Glutamatergic neuron (in vitro differentiated cells): ENCODE data around the gene OPN5. TPM values are rescaled to one million over a fixed set of nuclear protein-coding genes. Genes with fewer than 3 reads are reported as not detected.

Experiments used
- DNase-seq: peaks from one replicate; pipeline ENCODE4 v3.0.0; 2022
- H3K27ac Mint-ChIP-seq: one replicate; pipeline ENCODE4 v1.8.0; 2020; ENCODE audit warnings: mild to moderate bottlenecking, mixed read lengths, inconsistent platforms; ENCODE audit not compliant: unreplicated experiment
- H3K27me3 Mint-ChIP-seq: one replicate; pipeline ENCODE4 v1.8.0; 2020; ENCODE audit warnings: mild to moderate bottlenecking, moderate library complexity, mixed read lengths, inconsistent platforms; ENCODE audit not compliant: unreplicated experiment
- H3K36me3 Mint-ChIP-seq: one replicate; pipeline ENCODE4 v1.8.0; 2020; ENCODE audit warnings: mild to moderate bottlenecking, mixed read lengths, inconsistent platforms; ENCODE audit not compliant: unreplicated experiment
- H3K4me1 Mint-ChIP-seq: one replicate; pipeline ENCODE4 v1.8.0; 2020; ENCODE audit warnings: mild to moderate bottlenecking, low read depth, mixed read lengths, inconsistent platforms; ENCODE audit not compliant: unreplicated experiment
- H3K4me3 Mint-ChIP-seq: one replicate; pipeline ENCODE4 v1.8.0; 2020; ENCODE audit warnings: mild to moderate bottlenecking, mixed read lengths, inconsistent platforms; ENCODE audit not compliant: unreplicated experiment
- H3K9me3 Mint-ChIP-seq: one replicate; pipeline ENCODE4 v1.8.0; 2020; ENCODE audit warnings: mild to moderate bottlenecking, moderate library complexity, mixed read lengths, inconsistent platforms; ENCODE audit not compliant: unreplicated experiment
- total RNA-seq: library from RNA; stranded (reverse); fragmentation: NEBNext Ultra II Directional; extraction: Animal tissue kit (Norgen Biotek cat#: 25700); gene quantifications from one replicate; pipeline ENCODE4 v1.2.1, GENCODE V29; 2021; ENCODE audit not compliant: unreplicated experiment
- TF ChIP-seq, protein P1 (sequence below): fragments of 200-600 bp; sonication (generic); IDR thresholded peaks from one replicate; pipeline ENCODE4 v1.5.0; 2021; ENCODE audit not compliant: partially characterized antibody, unreplicated experiment

The OPN5 gene
- total RNA-seq, 1 donor from 2014 or later = not detected

DNA sequence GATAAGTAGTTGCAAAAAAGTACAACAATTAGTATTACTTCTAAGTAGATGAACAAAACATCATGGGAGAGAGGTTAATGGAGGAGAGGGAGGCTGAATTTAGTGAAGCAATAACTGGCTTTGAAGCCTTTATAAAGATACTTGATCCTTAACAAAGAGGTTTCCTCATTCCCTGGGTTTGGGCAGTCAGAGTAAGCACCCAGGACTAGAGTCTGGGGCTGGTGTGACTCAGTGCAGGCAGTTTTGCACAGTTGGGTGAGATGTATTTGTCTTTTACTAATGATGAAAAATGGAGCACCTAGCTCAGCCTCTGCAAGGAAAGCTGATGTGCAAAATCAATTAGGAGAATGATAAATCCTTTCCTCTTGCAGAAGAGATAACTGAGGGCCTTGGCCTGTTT is 11.8 kb upstream of the OPN5 start:
- no peaks in the 10 kb centered on the region for H3K9me3 Mint-ChIP-seq
- H3K36me3 Mint-ChIP-seq = no peaks in the 10 kb centered on the region
- H3K4me3 Mint-ChIP-seq = no peak overlapping the region
- H3K27me3 Mint-ChIP-seq = peaks cover 2% of the 10 kb centered on the region
- DNase-seq = no peak
- TF ChIP-seq, protein P1, sequence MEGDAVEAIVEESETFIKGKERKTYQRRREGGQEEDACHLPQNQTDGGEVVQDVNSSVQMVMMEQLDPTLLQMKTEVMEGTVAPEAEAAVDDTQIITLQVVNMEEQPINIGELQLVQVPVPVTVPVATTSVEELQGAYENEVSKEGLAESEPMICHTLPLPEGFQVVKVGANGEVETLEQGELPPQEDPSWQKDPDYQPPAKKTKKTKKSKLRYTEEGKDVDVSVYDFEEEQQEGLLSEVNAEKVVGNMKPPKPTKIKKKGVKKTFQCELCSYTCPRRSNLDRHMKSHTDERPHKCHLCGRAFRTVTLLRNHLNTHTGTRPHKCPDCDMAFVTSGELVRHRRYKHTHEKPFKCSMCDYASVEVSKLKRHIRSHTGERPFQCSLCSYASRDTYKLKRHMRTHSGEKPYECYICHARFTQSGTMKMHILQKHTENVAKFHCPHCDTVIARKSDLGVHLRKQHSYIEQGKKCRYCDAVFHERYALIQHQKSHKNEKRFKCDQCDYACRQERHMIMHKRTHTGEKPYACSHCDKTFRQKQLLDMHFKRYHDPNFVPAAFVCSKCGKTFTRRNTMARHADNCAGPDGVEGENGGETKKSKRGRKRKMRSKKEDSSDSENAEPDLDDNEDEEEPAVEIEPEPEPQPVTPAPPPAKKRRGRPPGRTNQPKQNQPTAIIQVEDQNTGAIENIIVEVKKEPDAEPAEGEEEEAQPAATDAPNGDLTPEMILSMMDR = no peak
- H3K27ac Mint-ChIP-seq = no peak overlapping the region
- peaks cover 9% of the 10 kb centered on the region for H3K4me1 Mint-ChIP-seq

DNA sequence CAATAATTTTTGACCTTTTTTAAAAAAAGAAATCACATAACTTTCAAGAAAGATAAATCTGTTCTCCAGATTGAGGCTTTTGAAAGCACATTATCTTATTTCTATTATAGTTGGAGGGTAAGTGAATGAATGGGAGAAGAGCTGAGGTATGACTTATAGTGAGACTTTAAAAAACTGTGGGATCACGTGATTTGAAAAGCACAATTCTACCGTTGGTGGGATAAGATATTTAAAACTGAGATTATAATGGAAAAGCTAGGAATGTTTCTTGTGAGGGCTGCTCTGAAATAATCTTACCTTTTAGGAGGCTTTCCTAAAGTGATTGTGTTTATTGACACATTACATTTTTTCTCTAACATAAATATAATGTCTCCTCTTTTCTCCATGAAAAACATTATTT is 9.5 kb upstream of the OPN5 start:
- TF ChIP-seq, protein P1 = no peak
- H3K27me3 Mint-ChIP-seq = peaks cover 2% of the 10 kb centered on the region
- no peak overlapping the region for H3K4me3 Mint-ChIP-seq
- no peaks in the 10 kb centered on the region for H3K36me3 Mint-ChIP-seq
- H3K4me1 Mint-ChIP-seq = peaks cover 9% of the 10 kb centered on the region
- no peak overlapping the region for H3K27ac Mint-ChIP-seq
- DNase-seq = no peak
- H3K9me3 Mint-ChIP-seq = no peaks in the 10 kb centered on the region

DNA sequence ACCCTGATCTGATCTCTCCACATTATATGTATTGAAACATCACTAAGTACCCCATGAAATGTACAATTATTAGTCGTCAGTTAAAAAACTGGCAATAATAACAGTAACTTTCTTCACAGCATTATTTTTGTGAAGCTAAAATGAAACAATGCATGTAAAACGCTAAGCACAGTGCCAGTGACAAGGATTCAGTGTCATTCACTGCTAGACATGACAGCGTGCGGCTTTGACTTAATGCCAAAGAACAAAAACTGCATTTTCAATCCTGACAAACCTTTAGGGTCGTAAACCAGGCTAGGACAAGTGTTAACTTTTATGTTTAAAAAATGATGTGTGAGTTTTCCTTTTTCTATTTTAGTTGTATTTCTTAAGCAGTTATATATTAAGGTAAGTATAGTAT is 8.8 kb upstream of the OPN5 start:
- no peaks in the 10 kb centered on the region for H3K36me3 Mint-ChIP-seq
- DNase-seq = no peak
- no peaks in the 10 kb centered on the region for H3K9me3 Mint-ChIP-seq
- H3K27ac Mint-ChIP-seq = no peak overlapping the region
- peaks cover 9% of the 10 kb centered on the region for H3K4me1 Mint-ChIP-seq
- H3K27me3 Mint-ChIP-seq = peaks cover 2% of the 10 kb centered on the region
- TF ChIP-seq, protein P1 = no peak
- no peak overlapping the region for H3K4me3 Mint-ChIP-seq

- H3K27ac Mint-ChIP-seq = no peak overlapping the region
- TF ChIP-seq, protein P1 = no peak
- DNase-seq = no peak
- no peak overlapping the region for H3K4me3 Mint-ChIP-seq
- H3K4me1 Mint-ChIP-seq = no peaks in the 10 kb centered on the region
- no peaks in the 10 kb centered on the region for H3K36me3 Mint-ChIP-seq
- no peaks in the 10 kb centered on the region for H3K9me3 Mint-ChIP-seq
- H3K27me3 Mint-ChIP-seq = peaks cover 2% of the 10 kb centered on the region
These were observed 1.1 kb upstream of the OPN5 start for GRCh38 chr6:47780510-47781356.

- Mint-ChIP-seq H3K27me3 (peaks cover under 1% of the 10 kb centered on the region), H3K27ac (no peak overlapping the region), H3K36me3 (no peaks in the 10 kb centered on the region), H3K4me1 (no peaks in the 10 kb centered on the region), H3K9me3 (no peaks in the 10 kb centered on the region), H3K4me3 (no peak overlapping the region)
- TF ChIP-seq, protein P1 = no peak
- DNase-seq = no peak
These were observed 3.4 kb downstream of the OPN5 start for GRCh38 chr6:47785182-47785581.
